Activated naive CD8-positive, alpha-beta T cell treated with anti-CD3 and anti-CD28 coated beads for 36 hours (primary cell): ENCODE results near the gene ATP2B3. TPM values are rescaled to one million over a fixed set of nuclear protein-coding genes. Genes with fewer than 3 reads are reported as not detected.

Source experiments
- DNase-seq: peaks from one replicate; pipeline ENCODE4 v3.0.0; 2021
- H3K27ac Mint-ChIP-seq: one replicate; pipeline ENCODE4 v1.8.0; 2022; ENCODE audit warnings: mild to moderate bottlenecking, moderate library complexity, mixed read lengths
- H3K27me3 Mint-ChIP-seq: one replicate; pipeline ENCODE4 v1.8.0; 2022; ENCODE audit warnings: mild to moderate bottlenecking, mixed read lengths
- H3K36me3 Mint-ChIP-seq: one replicate; pipeline ENCODE4 v1.8.0; 2021; ENCODE audit warnings: mild to moderate bottlenecking, mixed read lengths
- H3K4me1 Mint-ChIP-seq: one replicate; pipeline ENCODE4 v1.8.0; 2021; ENCODE audit warnings: mixed read lengths
- H3K4me3 Mint-ChIP-seq: one replicate; pipeline ENCODE4 v1.8.0; 2022; ENCODE audit warnings: mild to moderate bottlenecking, moderate library complexity, mixed read lengths
- H3K9me3 Mint-ChIP-seq: one replicate; pipeline ENCODE4 v1.8.0; 2022; ENCODE audit warnings: mixed read lengths
- total RNA-seq, 2 experiments: library from RNA; stranded (reverse); gene quantifications; one replicate each; pipeline ENCODE4 v1.2.3, GENCODE V29; 2021

The ATP2B3 gene
- total RNA-seq, 2 experiments from 2014 or later, result not detected

DNA sequence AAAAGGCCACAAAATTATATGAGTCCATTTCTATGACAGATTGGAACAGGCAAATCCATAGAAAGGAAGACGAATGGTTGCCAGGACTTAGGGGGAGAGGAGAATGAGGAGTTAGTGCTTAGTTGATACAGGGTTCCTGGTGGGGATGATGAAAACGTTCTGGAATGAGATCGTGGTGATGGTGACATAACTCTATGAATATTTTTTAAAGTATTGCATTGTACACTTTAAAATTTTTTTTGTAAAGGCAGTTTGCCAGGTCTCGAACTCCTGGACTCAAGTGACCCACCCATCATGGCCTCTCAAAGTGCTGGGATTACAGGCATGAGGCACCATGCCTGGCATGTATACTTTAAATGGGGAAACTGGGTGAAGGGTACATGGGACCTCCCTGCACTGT lies 91.4 kb downstream of the ATP2B3 start:
- Mint-ChIP-seq H3K27ac (no peak overlapping the region), H3K36me3 (no peaks in the 10 kb centered on the region), H3K9me3 (peaks cover 1% of the 10 kb centered on the region), H3K4me3 (no peak overlapping the region), H3K27me3 (no peaks in the 10 kb centered on the region), H3K4me1 (peaks cover 6% of the 10 kb centered on the region)
- no peak for DNase-seq

- Mint-ChIP-seq H3K4me3 (peak overlapping the region; percentile 51), H3K9me3 (peaks cover 1% of the 10 kb centered on the region), H3K36me3 (no peaks in the 10 kb centered on the region), H3K27ac (no peak overlapping the region), H3K27me3 (no peaks in the 10 kb centered on the region), H3K4me1 (peaks cover 5% of the 10 kb centered on the region)
- DNase-seq, result peak; percentile 75
These were observed 92.7 kb downstream of the ATP2B3 start for GRCh38 chrX:153609917-153610835.

GRCh38 chrX:153610836-153611213 lies 93.4 kb downstream of the ATP2B3 start:
- Mint-ChIP-seq H3K27me3 (no peaks in the 10 kb centered on the region), H3K36me3 (no peaks in the 10 kb centered on the region), H3K27ac (no peak overlapping the region), H3K4me3 (no peak overlapping the region), H3K4me1 (peaks cover 5% of the 10 kb centered on the region), H3K9me3 (peaks cover 1% of the 10 kb centered on the region)
- DNase-seq, result no peak

DNA sequence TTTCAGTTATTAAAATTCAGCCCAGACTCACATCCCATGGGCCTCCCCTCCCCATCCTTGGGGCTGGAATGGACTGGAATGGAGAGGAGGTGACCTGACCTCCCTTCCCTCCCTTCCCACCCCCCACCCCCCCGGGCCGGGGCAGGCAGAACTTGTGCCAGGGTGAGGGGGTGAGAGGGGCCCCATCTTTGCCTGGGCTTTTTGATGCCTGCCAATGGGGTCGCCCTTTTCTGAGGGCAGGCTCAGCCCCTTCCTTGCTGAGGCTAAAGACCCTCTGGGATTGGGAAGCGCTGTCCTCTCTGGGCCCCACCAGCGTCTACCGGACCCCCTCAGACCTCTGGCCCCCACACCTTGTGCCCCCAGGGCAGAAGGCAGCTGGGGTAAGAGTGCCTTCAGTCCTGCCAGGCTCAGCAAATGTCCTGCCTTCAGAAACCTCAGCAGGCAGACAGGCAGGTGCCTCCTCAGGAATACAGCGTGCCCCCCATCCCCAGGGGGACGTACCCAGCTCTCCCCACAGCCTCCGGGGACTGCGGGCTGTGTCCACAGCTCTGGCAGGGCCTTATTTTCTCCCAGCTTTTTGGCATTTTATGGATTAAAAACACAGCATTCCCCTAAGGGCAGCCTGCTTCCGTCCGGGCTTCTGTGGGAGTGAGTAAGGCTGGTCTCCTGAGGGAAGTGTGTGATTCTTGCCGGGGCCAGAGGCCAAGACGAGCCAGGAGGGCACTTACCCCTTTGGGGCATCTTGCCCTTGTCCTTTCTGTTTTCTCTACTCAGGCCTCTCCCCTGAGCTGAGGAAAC lies 94.1 kb downstream of the ATP2B3 start:
- Mint-ChIP-seq H3K27me3 (no peaks in the 10 kb centered on the region), H3K4me1 (peaks cover 5% of the 10 kb centered on the region), H3K36me3 (no peaks in the 10 kb centered on the region), H3K4me3 (no peak overlapping the region), H3K27ac (no peak overlapping the region), H3K9me3 (peaks cover 1% of the 10 kb centered on the region)
- no peak for DNase-seq

DNA sequence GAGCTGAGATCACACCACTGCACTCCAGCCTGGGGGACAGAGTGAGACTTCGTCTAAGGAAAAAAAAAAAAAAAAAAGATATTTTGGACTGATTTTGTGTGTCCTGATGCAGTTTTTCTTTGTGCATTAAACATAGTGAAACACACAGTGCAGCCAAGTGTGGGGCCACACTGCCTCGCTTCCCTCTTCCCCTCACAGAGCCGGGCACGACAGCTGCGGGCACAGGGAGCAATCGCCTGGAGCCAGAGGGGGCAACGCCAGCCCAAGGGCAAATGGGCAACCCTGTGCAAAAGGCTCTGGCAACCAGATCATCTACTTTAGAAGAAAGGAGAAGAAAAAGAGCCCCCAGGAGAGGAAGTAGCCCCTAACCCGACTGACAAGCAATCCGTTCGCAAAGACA lies 95.0 kb downstream of the ATP2B3 start:
- Mint-ChIP-seq H3K27ac (no peak overlapping the region), H3K27me3 (no peaks in the 10 kb centered on the region), H3K4me1 (peaks cover 5% of the 10 kb centered on the region), H3K4me3 (no peak overlapping the region), H3K36me3 (no peaks in the 10 kb centered on the region), H3K9me3 (peaks cover 1% of the 10 kb centered on the region)
- DNase-seq, result no peak

GRCh38 chrX:153614818-153615217 lies 97.4 kb downstream of the ATP2B3 start:
- DNase-seq, result no peak
- no peak overlapping the region for H3K27ac Mint-ChIP-seq
- peaks cover 1% of the 10 kb centered on the region for H3K9me3 Mint-ChIP-seq
- no peaks in the 10 kb centered on the region for H3K27me3 Mint-ChIP-seq
- H3K4me1 Mint-ChIP-seq, result no peaks in the 10 kb centered on the region
- no peak overlapping the region for H3K4me3 Mint-ChIP-seq
- H3K36me3 Mint-ChIP-seq, result no peaks in the 10 kb centered on the region

GRCh38 chrX:153620576-153620975 lies 103.1 kb downstream of the ATP2B3 start:
- no peaks in the 10 kb centered on the region for H3K4me1 Mint-ChIP-seq
- no peak for DNase-seq
- no peaks in the 10 kb centered on the region for H3K36me3 Mint-ChIP-seq
- no peak overlapping the region for H3K27ac Mint-ChIP-seq
- no peaks in the 10 kb centered on the region for H3K27me3 Mint-ChIP-seq
- no peaks in the 10 kb centered on the region for H3K9me3 Mint-ChIP-seq
- H3K4me3 Mint-ChIP-seq, result no peak overlapping the region

- no peaks in the 10 kb centered on the region for H3K4me1 Mint-ChIP-seq
- H3K36me3 Mint-ChIP-seq, result no peaks in the 10 kb centered on the region
- H3K27ac Mint-ChIP-seq, result no peak overlapping the region
- no peaks in the 10 kb centered on the region for H3K9me3 Mint-ChIP-seq
- no peaks in the 10 kb centered on the region for H3K27me3 Mint-ChIP-seq
- DNase-seq, result no peak
- H3K4me3 Mint-ChIP-seq, result no peak overlapping the region
These were observed 104.6 kb downstream of the ATP2B3 start for GRCh38 chrX:153621949-153622598.

DNA sequence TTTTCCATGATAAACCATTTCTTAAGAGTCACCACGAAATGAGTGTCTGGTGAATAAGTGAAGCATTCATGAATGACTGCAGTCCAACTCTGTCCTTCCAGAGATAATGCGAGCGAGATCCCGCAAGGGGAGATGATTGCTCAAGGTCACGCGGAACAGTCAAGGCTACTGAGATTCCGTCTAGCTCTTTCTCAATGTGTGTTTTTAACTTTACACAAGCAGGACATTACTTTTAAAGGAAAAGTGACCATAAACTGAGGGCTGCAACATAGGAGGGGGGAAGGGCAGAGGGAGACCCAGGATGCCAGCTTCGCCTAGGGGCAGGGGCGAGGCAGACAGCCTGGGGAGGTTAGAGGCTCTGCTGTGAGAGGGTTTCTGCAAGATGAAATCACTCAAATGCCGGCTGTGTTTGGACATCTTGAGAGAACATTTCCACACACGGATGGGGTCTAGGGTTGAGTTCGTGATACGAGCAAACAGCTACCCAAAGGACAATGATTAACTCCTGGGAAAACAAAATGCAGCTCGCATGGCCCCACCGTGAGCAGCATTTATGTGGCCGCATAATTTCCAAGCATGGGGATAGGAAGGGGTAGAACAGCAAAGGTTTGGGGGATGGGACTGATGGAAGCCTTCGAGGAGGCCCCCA lies 105.3 kb downstream of the ATP2B3 start:
- Mint-ChIP-seq H3K27me3 (no peaks in the 10 kb centered on the region), H3K36me3 (no peaks in the 10 kb centered on the region), H3K4me3 (no peak overlapping the region), H3K9me3 (no peaks in the 10 kb centered on the region), H3K4me1 (no peaks in the 10 kb centered on the region), H3K27ac (no peak overlapping the region)
- no peak for DNase-seq

- Mint-ChIP-seq H3K27ac (no peak overlapping the region), H3K36me3 (no peaks in the 10 kb centered on the region), H3K4me1 (no peaks in the 10 kb centered on the region), H3K4me3 (no peak overlapping the region), H3K9me3 (no peaks in the 10 kb centered on the region), H3K27me3 (no peaks in the 10 kb centered on the region)
- DNase-seq, result no peak
These were observed 106.0 kb downstream of the ATP2B3 start for GRCh38 chrX:153623310-153624029.

DNA sequence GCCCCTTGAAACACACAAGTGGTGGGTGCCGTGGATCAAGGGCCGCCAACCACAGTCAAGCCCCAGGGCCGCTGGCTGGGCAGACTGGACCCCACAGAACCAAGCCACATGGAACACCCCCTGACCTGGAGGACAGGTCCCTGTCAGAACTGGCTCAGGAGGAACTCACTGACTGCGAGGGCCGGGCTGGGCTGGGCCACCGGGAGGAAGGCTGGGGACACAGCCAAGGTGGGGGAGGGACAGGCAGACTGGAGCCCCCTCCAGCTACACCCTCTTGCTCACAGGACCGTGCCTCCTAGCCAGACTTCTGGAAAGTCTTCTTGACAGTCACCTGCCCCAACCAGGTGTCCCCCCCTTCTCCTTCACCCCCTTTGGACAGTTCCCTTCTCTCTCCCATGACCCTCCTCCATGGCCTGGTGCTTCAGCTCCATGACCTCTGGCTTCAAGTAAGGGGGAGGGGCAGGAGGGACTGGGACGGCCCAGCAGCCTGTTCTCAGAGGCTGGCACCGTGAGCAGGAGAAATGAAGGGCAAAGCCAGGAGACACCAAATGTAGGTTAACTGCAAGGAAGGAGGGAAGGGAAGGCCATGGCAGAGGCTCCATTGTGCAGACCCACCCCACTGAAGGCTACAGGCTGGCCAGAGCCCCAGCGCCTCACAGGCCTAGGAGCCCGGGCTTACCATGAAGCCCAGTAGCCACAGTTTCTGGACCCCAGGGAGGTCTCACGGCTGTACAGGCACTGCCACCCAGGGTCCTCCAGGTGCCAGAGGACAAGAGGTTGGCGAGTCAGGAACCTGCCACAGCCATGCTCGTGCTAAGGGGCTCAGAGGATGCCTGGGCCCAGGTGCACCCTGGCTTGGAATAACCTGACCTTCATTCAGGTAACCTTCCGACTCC lies 107.0 kb downstream of the ATP2B3 start:
- H3K27me3 Mint-ChIP-seq, result no peaks in the 10 kb centered on the region
- no peaks in the 10 kb centered on the region for H3K4me1 Mint-ChIP-seq
- no peaks in the 10 kb centered on the region for H3K9me3 Mint-ChIP-seq
- no peak overlapping the region for H3K27ac Mint-ChIP-seq
- no peak for DNase-seq
- H3K36me3 Mint-ChIP-seq, result no peaks in the 10 kb centered on the region
- no peak overlapping the region for H3K4me3 Mint-ChIP-seq

DNA sequence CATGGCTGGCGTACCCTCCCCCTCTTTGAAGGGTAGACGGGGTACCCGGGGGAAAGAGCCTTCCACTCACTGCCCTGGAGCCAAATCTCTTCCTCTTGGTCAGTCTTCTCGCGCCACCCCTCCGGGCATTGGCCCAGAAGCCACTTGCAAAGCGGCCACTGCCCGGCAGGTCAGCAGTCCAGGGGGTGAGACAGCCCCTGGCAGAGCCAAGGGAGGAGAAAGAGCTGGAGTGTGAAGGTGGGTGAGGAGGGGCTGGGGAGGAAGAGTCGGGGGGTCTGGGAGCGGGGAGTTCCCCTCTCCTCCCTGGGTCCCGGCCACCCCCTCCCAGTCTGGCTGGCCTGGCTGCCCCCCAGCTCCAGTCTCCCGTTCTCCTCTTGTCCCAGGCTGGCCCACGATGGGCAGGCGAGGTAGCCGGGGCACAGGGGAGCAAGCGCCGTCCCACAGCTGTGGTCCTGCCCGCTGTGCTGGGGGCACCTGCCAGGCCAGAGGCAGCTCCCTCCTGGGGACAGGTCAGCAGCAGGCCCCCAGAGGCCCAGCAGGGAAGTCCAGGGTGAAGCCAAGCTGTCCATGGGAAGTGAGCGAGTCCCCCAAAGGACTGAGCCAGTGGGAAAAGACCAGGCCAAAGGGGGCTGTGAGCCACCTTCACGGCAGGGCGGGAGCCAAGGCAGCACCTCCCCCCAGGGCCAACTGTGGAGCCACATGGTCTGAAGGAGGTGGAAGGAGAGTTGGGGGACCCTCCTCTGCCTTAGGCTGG lies 108.0 kb downstream of the ATP2B3 start:
- no peaks in the 10 kb centered on the region for H3K27me3 Mint-ChIP-seq
- H3K36me3 Mint-ChIP-seq, result no peaks in the 10 kb centered on the region
- H3K4me3 Mint-ChIP-seq, result no peak overlapping the region
- H3K4me1 Mint-ChIP-seq, result no peaks in the 10 kb centered on the region
- no peaks in the 10 kb centered on the region for H3K9me3 Mint-ChIP-seq
- DNase-seq, result no peak
- H3K27ac Mint-ChIP-seq, result no peak overlapping the region

DNA sequence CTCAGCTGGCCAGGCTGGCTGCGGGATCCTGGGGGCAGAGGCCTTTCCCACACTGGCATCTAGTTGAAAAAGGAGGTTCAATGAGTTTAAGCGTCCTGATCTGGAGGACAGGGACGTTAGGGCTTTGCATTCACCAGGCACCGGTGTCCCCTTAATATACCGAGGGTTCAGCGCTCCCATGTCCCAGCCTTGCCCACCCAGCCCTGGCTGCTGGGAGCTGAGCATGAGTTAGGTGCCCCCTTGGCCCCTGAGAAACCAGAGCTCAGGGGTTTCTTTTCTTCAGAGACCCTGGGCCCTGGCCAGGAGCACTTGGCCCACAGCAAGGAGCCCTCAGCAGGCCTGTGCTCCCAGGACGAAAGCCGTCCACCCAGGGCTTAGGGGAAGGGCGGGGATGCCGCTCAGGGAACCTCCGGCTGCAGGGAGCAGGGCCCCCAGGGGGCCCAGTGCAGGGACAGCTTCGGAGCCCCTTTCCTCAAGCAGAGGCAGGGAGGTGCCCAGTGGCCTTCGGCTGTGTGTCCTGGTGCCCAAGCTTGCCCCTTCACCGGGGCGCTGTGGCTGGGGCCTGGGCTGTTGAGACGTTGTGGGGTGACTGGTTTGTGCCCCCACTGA lies 108.7 kb downstream of the ATP2B3 start:
- no peak for DNase-seq
- Mint-ChIP-seq H3K27ac (no peak overlapping the region), H3K27me3 (no peaks in the 10 kb centered on the region), H3K9me3 (peaks cover 2% of the 10 kb centered on the region), H3K36me3 (no peaks in the 10 kb centered on the region), H3K4me3 (no peak overlapping the region), H3K4me1 (no peaks in the 10 kb centered on the region)
